HepG2 (cell line): Measurements from ENCODE around the gene KLHL33. TPM values are rescaled to one million over a fixed set of nuclear protein-coding genes. Genes with fewer than 3 reads are reported as not detected.

Experiments used
- ATF4 ChIP-seq, 2 experiments: fragments of 450-650 bp in 1 of 2; sonication (generic) in 1 of 2; formaldehyde crosslinking; IDR thresholded peaks; 2 replicates each; pipeline versions ENCODE4 v1.5.0 to v1.8.0; 2020 to 2022; ENCODE audit warnings: mild to moderate bottlenecking in 1 of 2, missing genetic modification reagents in 1 of 2
- CAMTA2 ChIP-seq: sonication (generic); formaldehyde crosslinking; IDR thresholded peaks from 2 replicates; pipeline ENCODE4 v1.4.0; 2020; ENCODE audit warnings: mild to moderate bottlenecking, missing genetic modification reagents, borderline replicate concordance
- HNF1A ChIP-seq, 2 experiments: sonication (generic) in 1 of 2; formaldehyde crosslinking in 1 of 2; IDR thresholded peaks; 2 replicates each; pipeline versions ENCODE4 v1.4.0 to v1.6.1; 2016 to 2020; ENCODE audit warnings: borderline replicate concordance in 1 of 2, low read depth in 1 of 2, mild to moderate bottlenecking in 1 of 2, missing genetic modification reagents in 1 of 2
- KLF16 ChIP-seq, 2 experiments: sonication (generic) in 1 of 2; formaldehyde crosslinking in 1 of 2; IDR thresholded peaks; 2 replicates each; pipeline versions ENCODE4 v1.6.1 to v1.8.0; 2016 to 2023; ENCODE audit warnings: missing genetic modification reagents in 2 of 2, missing compliant biosample characterization in 1 of 2
- KLF6 ChIP-seq: IDR thresholded peaks from 2 replicates; pipeline ENCODE4 v1.8.0; 2016; ENCODE audit warnings: missing biosample characterization, missing genetic modification reagents
- TAF1 ChIP-seq: sonication (generic); formaldehyde crosslinking; IDR thresholded peaks from 2 replicates; pipeline ENCODE4 v1.4.0; 2020; ENCODE audit warnings: missing genetic modification reagents
- TSC22D2 ChIP-seq: sonication (generic); formaldehyde crosslinking; IDR thresholded peaks from 2 replicates; pipeline ENCODE4 v1.5.1; 2020; ENCODE audit warnings: missing genetic modification reagents, mild to moderate bottlenecking, borderline replicate concordance
- ZGPAT ChIP-seq: IDR thresholded peaks from 2 replicates; pipeline ENCODE4 v1.6.1; 2016; ENCODE audit warnings: mild to moderate bottlenecking
- ZNF282 ChIP-seq: fragments of 450-650 bp; IDR thresholded peaks from 2 replicates; pipeline ENCODE4 v1.6.1; 2018; ENCODE audit not compliant: partially characterized antibody
- ZNF318 ChIP-seq: sonication (generic); formaldehyde crosslinking; IDR thresholded peaks from 2 replicates; pipeline ENCODE4 v1.4.0; 2020; ENCODE audit warnings: mild to moderate bottlenecking, missing genetic modification reagents
- ZNF605 ChIP-seq: sonication (generic); formaldehyde crosslinking; IDR thresholded peaks from 2 replicates; pipeline ENCODE4 v1.8.0; 2022; ENCODE audit warnings: mild to moderate bottlenecking, missing genetic modification reagents
- polyA plus RNA-seq, 8 experiments: library from polyadenylated mRNA; depleted of rRNA in 3 of 8; stranded (reverse) in 7 of 8; unstranded in 1 of 8; fragments of >200 nt; fragmentation: Illumina TruSeq in 4 of 8; extraction: Trizol in 4 of 8; gene quantifications; 2 replicates each; pipeline versions ENCODE4 v1.2.1 to v1.2.3, GENCODE V29; 2011 to 2016; ENCODE audit warnings: low read depth in 4 of 8, missing spikeins in 1 of 8, mixed read lengths in 1 of 8; ENCODE audit not compliant: insufficient read depth in 1 of 8
- total RNA-seq, 5 experiments: library from RNA; depleted of rRNA; stranded (reverse); fragments of >200 nt; fragmentation: Illumina TruSeq; extraction: Trizol; gene quantifications; 2 replicates each; pipeline ENCODE4 v1.2.3, GENCODE V29; 2016; ENCODE audit warnings: low read depth in 1 of 5

Gene KLHL33
- total and polyA plus RNA-seq, 2 of the 13 experiments (the other 11 are each of a cell fraction or from before 2014, with no cell fraction given): not detected

- peak; percentile 77; the same call in 1 of the 2 replicates for TF ChIP-seq ZNF318
- TF ChIP-seq KLF16 (CRISPR knock-in tag; IDR thresholded peaks at IDR 0.05): peak in 1 of 2 experiments; percentile 99; a peak in 2 of 4 replicates
- peak; percentile 73 for TF ChIP-seq ZNF605 (CRISPR knock-in tag)
- TF ChIP-seq HNF1A (IDR thresholded peaks at IDR 0.05; ENCODE audit: low read depth): 0 out of 2 replicates have a peak, but pooled peaks have one; percentile 13
- peak; percentile 82; the same call in 1 of the 2 replicates for TF ChIP-seq HNF1A (CRISPR knock-in tag; IDR thresholded peaks at IDR 0.05; ENCODE audit: borderline replicate concordance)
- peak; percentile 96 for TF ChIP-seq ZGPAT
- TF ChIP-seq CAMTA2 (CRISPR knock-in tag): no peak
- TF ChIP-seq KLF6 (CRISPR knock-in tag): peak; percentile 99
- peak in 1 of 2 experiments; percentile 71; a peak in 1 of 4 replicates for TF ChIP-seq ATF4 (CRISPR knock-in tag; IDR thresholded peaks at IDR 0.05)
- no peak for TF ChIP-seq ZNF282
- 0 out of 2 replicates have a peak, but pooled peaks have one; percentile 72 for TF ChIP-seq TSC22D2
- TF ChIP-seq TAF1 (CRISPR knock-in tag): peak; percentile 56
Measured at GRCh38 chr14:20461225-20462141, 25.5 kb upstream of the KLHL33 start, which contains the start of gene PIP4P1 (continued).
